HG03354 (cell line): ENCODE data around the gene ALOX5.
"Not testable (repeated sequence)": the region's sequence is repeated elsewhere in the genome, so short reads cannot be mapped to it uniquely, and the experiment has no call there.

Source experiments
- ATAC-seq: cut with Tn5 transposase; IDR thresholded peaks from one replicate; pipeline ENCODE4 v1.9.1; 2021; ENCODE audit warnings: mild to moderate bottlenecking; ENCODE audit not compliant: unreplicated experiment, poor library complexity, severe bottlenecking

Gene ALOX5

DNA sequence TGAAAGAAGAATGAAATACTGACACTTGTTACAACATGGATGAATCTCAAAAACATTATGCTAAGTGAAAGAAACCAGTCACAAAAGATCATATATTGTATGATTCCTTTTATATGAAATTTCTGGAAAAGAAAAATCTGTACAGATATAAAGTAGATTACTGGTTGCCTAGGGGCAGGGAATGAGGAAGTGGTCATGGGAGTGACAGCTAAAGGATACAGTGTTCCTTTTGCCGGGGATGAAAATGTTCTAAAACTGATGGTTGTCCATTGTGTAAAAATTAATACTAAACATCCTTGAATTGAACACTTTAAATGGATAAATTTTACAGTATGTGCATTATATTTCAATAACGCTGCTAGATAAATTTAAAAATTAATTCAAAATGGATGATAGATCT lies 25.1 kb downstream of the ALOX5 start:
- ATAC-seq: no peak

DNA sequence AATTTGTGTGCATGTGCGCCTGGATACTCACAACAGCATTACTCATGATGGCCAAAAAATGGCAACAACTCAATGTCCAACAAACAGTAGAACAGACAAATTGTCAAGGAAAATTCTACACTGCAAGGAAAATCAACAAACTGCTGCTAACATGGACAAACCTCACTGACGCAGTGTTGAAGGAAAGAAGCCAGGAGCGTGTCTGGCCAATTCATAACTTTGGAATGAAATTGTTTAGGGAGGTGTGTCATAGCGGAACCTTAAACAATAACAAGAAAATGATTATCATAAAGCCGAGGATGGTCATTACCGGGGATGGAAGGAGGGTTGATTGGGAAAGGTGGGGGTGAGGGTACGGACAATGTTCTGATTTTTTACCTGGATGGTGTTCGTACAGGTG lies 29.1 kb downstream of the ALOX5 start:
- ATAC-seq: no peak

DNA sequence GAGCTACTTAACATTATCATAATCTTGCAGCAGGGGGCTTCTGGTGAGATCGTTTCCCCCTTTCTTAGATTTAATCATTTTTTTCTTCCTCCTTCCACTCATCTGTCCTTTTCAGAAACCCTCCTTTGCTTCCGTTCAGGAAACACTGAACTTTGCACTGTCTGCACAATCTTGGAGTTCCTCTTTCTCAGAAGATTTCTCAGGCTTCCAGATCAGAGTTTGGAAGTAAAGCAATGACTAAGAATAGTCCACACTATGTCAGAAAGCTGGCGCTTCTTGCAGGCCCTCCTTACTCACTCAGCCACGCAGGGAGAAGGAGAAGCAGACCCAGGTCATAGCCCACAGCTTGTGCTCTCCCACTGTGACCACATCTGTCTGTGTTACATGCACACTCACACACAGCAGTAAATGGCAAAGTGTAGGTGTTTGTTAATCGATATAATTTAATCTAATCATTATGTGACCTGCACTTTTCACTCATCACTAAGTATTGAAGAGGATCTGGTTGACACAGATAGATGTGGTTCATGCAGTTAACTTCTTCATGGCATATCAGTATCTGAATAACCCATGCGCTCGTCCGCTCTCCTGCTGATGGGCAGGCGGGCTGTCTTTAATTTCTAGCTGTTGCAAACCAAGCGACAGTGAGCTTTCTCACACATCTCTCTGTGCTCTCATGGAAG lies 30.2 kb downstream of the ALOX5 start:
- ATAC-seq: peak; percentile 60

DNA sequence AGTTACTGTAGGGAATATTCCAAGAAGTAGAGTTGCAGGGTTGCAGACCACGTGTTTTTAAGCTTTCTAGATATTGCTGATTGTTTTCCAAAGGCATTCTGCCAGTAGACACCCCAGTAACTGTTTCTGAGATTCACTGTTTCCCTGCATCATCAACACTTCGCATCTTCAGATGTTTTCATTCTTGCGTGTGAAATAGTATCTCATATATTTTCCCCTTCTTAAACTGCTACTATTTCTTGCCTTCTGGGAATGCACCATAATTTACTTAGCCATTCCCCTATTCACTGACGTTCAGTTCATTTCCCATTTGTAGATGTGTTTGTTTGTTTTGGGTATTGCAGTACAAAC lies 30.7 kb downstream of the ALOX5 start:
- no peak for ATAC-seq

DNA sequence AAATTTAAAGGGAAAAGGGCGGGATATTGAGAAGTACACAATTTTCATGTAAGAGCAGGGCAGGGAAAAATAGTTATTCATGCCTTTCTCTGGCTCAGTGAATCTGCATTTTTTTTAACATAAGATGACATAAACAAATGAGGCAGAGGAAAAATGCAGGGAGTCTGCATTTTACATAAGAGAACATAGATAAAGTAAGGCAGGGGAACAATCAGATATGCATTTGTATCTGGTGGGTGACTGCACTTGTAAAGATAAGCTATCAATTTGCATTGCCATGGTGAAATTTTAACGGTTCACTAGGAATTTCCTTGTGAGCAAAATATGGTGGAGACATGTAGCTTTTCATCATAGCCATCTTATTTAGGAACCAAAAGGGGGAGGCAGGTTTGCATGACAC lies 33.5 kb downstream of the ALOX5 start:
- no peak for ATAC-seq

DNA sequence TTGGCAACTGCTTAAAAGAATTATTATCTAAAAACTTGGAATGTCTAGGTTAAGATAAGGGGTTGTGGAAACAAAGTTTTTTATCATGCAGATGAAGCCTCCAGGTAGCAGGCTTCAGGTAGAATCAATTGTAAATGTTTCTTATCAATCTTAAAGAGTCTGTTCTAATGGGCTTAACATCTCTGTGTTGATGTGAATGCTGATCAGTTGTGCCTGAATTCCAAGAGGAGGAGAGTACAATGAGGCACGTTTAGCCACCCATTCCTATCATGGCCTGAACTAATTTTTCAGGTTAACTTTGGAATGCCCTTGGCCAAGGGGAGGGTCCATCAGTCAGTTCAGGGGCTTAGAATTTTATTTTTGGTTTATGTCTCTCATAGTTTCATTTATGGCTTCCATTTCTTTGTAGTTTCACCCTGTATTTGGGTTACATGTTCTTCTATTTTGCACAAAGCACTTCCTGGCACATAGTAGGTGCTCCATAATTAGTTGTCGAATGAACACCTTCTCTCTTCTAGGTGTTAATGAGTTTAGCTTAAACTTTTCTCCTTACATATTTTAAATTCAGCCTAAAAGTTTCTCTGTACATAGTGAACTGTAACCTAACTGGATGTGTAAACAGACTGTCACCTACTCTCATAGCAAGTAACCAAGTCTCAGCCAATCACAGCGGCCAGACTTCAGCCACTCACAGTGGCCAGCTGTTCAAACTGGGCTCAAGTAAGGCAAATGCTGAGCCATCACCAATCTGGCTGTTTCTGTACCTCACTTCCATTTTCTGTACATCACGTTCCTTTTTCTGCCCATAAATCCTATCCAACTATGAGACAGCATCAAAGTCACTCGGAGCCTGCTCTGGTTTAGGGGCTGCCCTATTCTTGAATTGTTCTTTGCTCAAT lies 34.7 kb downstream of the ALOX5 start:
- ATAC-seq: peak; percentile 48

DNA sequence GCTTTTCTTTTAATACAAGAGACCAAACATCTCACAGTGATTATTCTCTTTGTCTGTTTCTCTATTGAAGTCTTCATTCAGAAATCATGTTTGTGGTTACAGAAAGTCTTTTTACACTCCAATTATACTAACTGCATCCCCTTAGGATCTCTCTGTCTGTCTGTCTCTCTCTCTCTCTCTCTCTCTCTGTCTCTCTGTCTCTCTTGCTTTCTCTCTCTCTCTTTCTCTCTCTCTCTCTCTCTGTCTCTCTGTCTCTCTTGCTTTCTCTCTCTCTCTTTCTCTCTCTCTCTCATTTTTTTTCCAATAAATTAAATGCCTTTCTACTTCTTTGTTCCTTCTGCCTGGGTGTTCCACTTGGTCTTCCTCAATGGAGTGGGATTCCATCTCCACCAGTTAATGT lies 35.3 kb downstream of the ALOX5 start:
- ATAC-seq: not testable (repeated sequence)

DNA sequence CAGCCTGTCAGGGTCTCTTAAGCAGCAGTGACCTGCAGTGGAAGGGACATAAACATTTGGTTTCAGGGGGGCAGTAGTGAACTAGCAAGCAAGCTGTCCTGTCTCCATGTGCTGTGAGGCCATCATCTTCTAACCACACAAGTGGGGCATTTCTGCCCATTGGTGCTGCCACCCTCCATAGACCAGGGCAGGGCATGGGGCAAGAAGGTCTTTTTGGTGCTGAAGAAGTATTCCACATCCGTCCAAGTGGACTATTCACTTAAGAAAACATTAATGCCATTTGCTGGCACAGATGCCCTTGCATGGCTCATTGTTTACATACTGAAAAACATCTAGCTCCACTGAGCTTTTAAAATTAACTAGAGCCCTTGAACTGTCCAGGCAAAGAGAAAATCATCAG lies 35.8 kb downstream of the ALOX5 start:
- no peak for ATAC-seq

DNA sequence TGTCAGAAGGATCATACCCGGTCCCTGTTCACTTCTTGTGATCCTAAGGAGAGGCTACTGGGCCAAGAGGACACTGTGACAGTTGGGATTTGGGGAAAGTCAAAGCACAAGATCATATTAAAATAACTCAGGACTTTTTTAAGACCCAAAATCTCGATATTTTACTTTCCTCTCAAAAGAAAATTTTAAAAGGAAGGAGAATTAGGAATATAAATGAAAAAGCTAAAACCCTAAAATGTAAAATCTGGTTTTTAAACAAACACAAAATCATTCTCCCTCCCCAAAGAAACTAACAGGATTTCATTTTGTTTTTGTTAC lies 36.4 kb downstream of the ALOX5 start:
- no peak for ATAC-seq

DNA sequence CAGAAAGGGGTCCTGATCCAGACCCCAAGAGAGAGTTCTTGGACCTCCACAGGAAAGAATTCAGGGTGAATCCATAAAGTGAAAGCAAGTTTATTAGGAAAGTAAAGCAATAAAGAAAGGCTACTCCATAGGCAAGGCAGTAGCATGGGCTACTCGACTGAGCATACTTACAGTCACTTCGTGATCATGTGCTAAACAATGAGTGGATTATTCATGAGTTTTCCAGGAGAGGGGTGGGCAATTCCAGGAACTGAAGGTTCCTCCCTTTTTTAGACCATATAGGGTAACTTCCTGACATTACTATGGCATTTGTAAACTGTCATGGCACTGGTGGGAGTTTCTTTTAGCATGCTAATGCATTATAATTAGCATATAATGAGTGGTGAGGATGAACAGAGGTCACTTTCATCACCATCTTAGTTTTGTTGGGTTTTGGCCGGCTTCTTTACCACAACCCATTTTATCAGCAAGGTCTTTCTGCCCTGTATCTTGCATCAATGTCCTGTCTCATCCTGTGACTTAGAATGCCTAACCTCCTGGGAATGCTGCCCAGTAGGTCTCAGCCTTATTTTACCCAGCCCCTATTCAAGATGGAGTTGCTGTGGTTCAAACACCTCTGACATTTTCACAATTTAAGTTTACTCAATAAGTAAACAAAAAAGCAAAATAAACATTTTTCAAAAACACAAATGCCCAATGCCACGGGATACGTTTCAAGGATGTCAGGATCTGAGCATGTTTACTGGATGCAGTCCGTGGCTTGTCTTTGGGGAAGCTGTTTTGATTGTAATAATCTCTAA lies 37.0 kb downstream of the ALOX5 start:
- no peak for ATAC-seq

DNA sequence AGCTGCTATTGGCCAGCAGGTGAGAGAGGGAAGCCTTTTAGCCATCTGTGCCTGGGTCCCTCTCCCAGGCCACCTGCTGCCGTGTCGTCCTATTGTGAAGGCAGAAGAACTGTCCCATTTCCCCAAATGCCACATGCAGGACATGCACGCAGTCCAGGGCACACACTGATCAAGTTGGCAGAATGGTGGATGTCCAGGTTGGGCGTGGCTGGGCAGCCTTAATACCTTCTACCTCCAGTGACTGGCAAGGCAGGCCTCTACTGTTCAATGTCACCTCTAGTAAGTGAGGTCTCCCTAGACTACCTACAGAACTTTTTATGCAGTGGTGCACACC lies 37.6 kb downstream of the ALOX5 start:
- ATAC-seq: no peak

DNA sequence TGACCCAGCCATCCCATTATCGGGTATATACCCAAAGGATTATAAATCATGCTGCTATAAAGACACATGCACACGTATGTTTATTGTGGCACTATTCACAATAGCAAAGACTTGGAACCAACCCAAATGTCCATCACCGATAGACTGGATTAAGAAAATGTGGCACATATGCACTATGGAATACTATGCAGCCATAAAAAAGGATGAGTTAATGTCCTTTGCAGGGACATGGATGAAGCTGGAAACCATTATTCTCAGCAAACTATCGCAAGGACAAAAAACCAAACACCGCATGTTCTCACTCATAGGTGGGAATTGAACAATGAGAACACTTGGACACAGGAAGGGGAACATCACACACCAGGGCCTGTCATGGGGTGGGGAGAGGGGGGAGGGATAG lies 41.0 kb downstream of the ALOX5 start:
- not testable (repeated sequence) for ATAC-seq

DNA sequence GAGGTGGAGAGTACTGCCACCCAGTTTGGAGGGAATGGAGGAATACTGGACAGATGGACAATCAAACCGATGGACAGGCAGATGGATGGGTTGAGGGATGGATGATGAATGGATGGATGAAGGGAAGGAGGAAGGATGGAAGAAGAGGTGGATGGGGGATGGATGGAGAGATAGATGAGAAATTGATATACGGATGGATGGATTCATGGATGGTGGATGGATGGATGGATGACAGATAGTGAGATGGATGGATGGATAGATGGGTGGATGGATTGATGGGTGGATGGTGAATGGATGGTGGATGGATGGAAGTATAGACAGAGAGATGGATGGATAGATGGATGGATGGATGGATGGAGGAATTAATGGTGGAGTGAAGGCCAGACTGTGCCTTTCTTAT lies 42.6 kb downstream of the ALOX5 start:
- no peak for ATAC-seq

DNA sequence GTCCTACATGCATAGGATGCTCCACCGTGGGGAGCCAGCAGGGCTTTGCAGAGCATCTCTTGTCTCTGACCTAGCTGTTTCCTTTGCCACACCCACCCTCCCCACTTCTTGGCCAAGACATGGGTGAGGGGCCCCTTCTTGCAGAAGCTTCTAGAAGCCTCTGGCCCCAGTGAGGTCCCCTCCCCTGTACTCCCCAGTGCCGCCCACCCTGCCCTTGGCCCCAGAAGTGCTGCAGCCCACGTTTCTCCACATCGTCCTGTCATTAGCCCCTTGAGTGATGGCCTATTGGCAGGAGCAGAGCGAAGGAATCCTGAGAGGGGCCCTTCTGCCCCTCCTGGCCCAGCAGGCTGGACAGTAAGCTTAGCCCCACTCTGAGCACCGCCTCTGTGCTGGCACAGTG lies 43.7 kb downstream of the ALOX5 start:
- ATAC-seq: no peak

DNA sequence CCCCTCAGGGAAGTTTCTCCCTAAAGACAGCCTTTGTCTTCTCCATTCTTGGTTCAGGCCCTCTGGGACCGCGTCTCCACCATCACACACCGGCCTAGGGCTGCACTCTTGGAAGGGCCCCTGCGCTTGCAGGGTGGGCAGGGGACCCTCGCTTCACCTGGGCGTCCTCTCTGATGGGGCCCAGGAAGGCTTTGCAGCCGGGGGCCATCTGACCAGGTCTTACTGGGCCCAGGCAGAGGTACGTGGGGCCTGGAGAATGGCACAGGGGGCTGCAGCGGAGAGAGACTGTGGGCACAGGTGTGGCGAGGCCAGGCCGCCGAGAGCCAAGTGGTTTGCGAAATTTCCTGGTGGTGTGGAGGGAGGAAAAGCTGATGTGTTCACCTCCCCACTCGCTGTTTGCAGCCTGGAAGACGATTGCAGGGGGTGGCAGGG lies 44.4 kb downstream of the ALOX5 start:
- no peak for ATAC-seq

DNA sequence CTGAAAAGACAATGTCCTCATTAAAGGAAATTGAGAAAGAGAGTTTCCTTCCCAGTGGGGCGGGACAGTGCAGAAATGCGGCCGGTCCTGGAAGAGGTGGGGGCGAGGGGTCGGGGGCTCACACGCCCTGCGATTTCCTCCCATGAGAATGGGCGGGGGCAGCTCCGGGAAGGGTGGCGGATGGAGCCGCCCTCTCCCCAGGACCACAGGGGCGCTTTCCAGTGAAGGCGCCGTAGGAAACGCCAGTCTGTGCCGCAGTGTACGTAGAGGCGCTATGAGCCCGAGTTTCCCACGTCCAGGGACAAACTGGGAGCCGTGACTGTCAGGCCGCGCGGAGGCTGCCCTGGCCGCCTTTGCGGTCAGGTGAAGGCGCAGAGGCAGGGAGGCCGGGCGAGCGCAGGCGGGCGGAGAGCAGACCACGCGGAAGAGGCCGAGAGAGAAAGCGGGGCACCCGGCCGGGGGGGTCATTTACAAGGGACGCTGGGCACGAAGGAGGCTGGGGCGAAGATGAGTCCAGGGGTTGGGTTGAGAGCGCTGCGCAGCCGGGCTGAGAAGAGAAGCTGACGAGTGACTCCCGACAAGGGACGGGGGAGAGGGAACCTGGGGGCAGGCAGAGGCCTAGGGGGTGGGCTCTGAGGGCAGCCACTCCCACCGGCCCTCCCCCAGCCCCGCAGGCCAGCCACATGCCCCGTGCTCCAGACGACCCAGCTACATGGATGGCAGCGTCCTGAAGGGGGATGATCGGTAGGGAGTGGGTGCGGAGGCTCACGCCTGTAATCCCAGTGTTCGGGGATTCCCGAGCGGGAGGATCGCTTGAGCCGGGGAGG lies 45.0 kb downstream of the ALOX5 start:
- peak; percentile 61 for ATAC-seq

DNA sequence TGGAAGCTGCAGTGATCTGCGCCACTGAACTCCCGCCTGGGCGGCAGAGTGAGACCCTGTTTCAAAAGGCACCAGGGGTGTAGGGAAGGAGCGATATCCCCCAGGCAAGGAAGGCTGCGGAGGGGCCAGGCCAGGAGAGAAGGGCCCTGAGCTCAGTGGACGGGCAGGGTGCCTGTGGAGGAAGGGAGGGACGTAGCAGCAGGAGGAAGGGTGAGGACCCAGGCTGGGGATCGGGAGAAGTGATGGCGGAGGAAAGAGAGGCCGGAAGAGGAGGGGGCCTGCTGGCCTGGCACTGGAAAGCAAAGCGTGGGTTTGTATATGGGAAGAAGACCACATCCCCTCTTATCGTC lies 45.6 kb downstream of the ALOX5 start:
- ATAC-seq: peak; percentile 9

DNA sequence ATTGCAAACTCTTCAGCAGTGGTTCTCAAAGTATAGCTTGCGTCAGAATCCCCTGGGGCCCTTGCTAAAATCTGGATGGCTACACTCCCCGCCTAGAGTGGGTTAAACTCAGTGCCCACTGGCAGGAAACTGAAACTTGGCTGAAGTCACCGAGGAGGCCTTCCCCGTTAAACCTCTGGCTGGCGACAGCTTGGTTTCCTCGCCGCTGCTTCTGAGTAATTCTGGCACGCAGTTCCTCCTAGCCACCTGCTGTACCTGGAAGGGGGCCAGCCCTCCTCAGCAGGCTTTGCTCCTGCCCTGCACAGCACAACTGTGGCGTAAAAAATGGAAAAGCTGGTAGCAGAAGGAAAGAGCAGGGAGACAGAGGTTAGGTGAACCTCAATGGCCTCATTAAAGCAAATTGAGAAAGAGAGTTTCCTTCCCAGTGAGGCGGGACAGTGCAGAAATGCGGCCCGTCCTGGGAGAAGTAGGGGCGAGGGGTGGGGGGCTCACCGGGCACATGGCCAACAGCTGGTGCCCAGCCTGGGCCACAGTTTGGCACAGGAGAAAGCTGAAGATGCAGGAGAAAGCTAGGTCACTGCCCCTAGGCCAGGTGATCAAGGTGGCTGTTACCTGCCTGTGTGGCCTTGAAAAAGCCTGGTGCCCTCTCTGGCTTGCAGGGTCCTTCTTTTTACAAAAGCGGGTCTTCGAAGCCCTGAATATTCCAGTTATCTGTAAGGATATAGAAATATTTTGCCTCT lies 46.6 kb downstream of the ALOX5 start:
- ATAC-seq: peak; percentile 66
